GM19351 (cell line): ENCODE data around the gene IFNL2.
"Not testable (repeated sequence)": the region's sequence is repeated elsewhere in the genome, so short reads cannot be mapped to it uniquely, and the experiment has no call there.

Experiments
- ATAC-seq: cut with Tn5 transposase; IDR thresholded peaks from one replicate; pipeline ENCODE4 v1.9.1; 2021; ENCODE audit warnings: mild to moderate bottlenecking, moderate library complexity; ENCODE audit not compliant: unreplicated experiment

Gene IFNL2

DNA sequence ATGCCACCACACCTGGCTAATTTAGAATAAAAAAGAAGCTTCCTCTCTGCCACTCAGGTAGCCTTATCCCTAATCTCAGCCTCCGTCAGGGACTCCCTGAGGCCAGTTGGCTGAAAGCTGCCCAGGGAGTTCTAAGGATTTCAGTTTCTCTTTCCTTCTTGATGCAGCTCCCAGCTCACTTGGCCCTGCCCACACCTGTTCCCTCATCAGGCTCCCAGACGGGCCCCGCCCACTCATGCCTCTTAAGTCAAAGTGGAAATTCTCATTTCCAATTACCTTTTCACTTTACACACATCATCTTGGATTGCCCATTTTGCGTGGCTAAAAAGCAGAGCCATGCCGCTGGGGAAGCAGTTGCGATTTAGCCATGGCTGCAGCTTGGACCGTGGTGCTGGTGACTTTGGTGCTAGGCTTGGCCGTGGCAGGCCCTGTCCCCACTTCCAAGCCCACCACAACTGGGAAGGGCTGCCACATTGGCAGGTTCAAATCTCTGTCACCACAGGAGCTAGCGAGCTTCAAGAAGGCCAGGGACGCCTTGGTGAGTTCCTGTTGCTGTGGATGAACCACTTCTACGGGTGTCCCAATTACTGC lies 28.0 kb downstream of the IFNL2 start, which contains the start of gene IFNL1:
Gene IFNL1, plus strand, starts transcription at position 353 of the 591 bp plus-strand sequence. Its CDS starts 15 bp downstream, at position 368.
- no peak for ATAC-seq

DNA sequence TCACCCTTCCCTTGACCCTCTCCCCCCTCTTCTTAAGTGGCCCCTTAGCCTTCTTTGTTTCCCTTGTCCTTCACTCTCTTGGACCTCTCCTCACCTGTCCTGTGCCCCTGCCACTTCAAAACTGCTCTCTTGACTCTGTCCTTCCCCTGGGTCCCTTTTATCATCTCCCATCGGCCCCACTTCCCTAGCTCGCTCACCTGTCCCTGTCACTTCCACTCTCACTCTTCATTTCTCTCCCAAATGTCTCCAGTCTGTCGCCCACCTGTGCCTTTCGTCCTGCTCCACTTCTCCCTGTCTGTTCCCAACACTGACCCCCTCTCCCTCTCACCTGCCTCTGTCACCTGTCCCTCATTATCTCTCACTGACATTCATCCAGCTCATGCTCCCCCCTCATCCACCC lies 28.7 kb downstream of the IFNL2 start:
- no peak for ATAC-seq

DNA sequence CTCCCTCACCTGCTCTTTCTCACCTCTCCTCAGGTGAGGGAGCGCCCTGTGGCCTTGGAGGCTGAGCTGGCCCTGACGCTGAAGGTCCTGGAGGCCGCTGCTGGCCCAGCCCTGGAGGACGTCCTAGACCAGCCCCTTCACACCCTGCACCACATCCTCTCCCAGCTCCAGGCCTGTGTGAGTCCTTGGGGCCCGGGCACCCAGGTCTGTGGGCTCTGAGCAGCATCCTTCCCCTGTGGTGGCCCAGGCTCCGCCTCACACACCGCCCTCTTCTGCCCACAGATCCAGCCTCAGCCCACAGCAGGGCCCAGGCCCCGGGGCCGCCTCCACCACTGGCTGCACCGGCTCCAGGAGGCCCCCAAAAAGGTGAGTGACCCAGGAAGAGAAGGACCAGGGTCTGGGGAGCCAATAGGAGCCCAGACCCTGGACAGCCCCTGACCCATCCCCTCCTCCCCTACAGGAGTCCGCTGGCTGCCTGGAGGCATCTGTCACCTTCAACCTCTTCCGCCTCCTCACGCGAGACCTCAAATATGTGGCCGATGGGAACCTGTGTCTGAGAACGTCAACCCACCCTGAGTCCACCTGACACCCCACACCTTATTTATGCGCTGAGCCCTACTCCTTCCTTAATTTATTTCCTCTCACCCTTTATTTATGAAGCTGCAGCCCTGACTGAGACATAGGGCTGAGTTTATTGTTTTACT lies 29.9 kb downstream of the IFNL2 start:
- no peak for ATAC-seq

DNA sequence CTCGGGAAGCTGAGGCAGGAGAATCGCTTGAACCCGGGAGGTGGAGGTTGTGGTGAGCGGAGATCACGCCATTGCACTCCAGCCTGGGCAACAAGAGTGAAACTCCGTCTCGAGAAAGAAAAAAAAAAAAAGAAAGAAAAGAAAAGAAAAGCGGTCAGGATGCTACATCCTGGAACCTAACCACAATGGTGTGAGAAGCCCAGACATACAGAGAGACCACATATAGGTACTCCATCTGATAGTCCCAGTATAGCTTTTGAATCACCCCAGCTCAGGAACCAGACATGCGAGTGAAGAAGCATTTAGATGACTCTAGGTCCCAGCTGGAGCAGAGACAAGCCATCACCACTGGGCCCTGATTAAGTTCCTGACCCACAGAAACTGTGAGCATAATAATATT lies 31.2 kb downstream of the IFNL2 start:
- no peak for ATAC-seq

DNA sequence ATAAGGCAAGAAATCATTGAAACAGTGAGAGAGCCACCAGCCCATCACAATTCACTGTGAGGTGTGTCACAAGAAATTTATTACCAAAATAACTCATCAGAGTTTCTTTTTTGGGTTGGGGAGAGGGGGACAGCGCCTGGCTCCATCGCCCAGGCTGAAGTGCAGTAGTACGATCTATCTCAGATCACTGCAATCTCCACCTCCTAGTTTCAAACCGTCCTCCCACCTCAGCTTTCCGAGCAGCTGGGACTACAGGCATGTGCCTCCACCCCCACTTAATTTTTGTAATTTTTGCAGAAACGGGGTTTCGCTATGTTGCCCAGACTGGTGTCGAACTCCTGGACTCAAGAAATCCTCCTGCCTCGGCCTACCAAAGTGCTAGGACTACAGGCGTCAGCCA lies 31.6 kb downstream of the IFNL2 start:
- ATAC-seq, result no peak

DNA sequence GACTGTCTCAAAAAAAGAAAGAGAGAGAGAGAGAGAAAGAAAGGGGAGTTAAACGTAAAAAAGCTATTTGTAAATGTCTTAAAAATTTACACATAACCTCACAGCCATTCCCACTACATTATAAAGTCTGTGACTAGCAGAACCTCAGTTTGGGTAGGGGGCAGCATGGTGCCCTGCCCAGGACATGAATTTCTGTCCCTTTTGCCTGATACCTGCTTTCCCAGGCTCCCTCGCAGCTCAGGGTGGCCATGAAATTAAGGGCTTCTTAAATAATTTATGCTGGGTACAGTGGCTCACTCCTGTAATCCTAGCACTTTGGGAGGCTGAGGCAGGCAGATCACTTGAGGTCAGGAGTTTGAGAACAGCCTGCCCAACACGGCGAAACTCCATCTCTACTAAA lies 32.8 kb downstream of the IFNL2 start:
- ATAC-seq, result no peak

DNA sequence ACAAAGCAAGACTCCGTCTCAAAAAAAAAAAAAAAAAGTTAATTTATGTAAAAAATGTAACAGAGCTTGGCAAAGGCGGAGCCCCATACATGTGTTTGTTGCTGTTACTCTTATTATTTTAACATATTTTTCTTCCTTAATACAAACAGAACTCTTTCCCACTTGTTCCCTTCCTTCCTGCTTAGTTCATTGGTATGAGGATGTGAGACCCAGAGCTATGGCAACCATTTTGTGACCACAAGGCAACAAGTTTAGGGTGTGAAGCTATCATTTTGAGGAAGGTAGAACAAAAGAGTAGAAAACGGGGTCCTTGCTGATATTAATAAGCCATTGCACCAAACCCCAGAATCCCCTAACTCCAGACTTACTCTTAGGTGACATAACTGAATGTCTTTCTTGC lies 33.4 kb downstream of the IFNL2 start:
- ATAC-seq, result no peak

DNA sequence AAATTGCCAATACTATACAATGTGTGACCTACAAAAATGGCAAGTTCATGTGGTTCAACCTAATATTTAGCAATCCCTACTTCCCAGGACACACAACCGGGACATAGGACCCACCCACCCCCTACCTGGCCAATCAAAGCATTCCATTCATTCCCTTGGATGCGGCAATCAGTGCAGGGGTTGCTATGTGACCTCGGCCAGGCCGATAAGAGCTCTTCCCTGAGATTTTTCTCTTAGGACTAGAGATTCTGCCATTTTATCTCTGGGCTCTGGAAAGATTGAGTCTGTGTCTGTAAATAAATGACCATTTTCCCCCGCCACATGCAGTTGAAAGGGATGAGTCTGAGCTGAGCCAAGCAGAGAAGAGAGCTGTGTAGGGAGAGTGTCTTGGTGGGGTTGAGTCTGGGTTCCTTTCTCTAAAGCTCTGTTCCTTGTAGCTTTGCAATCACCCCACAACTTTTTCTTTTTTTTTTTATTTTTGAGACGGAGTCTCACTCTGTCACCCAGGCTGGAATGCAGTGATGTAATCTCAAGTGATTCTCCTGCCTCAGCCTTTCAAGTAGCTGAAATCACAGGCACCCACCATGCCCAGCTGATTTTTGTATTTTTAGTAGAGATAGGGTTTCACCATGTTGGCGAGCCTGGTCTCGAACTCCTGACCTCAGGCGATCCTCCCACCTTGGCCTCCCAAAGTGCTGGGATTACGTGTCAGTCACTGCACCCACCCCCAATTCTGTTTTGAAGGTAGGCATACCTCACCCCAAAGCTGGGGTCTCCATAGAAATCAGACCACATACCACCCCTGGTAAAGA lies 35.4 kb downstream of the IFNL2 start:
- ATAC-seq, result no peak

DNA sequence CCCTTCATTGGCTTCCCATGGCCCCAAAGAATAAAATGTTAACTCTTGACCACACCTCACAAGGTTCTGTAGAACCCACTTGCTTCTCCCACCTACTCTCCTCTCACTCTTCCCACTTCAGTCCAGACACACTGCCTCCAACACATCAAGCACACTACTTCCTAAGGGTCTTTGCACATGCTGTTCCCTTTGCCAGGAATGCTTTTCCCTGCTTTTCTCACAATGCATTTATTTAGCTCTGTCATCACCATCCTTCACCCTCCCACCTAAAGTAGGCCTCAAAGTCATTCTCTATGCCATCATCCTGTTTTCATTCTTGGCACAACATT lies 36.0 kb downstream of the IFNL2 start:
- ATAC-seq, result no peak

DNA sequence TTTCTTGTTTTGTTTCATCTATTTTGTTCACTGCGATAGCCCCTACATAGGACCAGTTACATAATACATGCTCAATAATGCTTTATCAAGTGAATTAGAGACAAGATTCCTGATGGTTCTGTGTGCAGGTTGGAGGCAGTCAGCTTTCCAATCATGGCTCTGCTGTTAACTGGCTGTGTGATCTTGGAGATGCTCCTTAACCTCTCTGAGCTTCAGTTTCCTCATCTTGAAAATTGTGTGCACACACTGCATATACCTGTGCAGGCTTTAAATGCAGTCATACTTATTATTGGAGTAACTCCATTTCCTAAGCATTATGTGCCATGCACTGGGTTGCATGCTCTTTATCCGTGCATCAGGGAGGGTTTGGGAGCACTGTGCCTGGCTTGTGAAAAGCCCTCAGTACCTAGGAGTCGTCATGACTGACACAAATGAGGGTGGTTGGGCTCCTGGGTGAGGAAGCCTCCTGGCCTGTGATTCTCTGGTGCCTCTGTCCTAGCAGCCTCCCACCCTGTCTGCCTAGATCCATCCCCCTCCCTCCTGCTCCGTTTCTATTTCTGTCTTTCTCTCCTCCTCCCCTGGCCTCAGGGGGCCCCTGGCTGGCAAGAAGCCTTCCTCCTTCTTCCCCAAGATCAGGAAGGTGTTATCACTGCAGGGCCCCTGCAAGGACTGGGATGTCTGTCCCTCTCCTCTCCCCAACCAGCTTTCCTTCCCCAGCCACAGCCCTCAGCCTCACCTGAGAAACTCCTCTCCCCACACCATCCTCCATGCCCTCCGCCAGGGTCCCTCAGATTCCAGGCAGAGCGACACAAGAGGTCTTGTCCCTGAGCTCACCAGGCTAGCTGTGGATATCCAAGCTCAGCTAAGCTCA lies 36.7 kb downstream of the IFNL2 start:
- ATAC-seq, result no peak

DNA sequence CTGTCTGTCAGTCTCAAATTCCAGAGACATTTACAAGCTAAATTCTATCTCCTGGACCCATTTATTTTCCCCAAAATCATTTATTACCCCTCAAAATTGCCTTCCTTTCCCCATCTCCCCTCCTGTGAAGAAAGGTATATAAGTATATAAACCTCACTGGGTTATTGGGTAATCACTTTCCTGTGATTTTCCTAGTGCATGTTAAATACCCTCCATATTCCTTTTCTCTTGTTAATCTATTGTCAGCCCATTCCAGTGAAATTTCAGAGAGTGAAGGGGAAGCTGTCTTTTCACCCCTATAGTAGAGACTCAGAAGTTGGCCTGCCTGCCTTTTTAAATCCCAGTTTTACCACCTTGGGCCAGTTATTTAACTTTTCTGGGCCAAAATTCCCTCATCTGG lies 37.9 kb downstream of the IFNL2 start:
- no peak for ATAC-seq

DNA sequence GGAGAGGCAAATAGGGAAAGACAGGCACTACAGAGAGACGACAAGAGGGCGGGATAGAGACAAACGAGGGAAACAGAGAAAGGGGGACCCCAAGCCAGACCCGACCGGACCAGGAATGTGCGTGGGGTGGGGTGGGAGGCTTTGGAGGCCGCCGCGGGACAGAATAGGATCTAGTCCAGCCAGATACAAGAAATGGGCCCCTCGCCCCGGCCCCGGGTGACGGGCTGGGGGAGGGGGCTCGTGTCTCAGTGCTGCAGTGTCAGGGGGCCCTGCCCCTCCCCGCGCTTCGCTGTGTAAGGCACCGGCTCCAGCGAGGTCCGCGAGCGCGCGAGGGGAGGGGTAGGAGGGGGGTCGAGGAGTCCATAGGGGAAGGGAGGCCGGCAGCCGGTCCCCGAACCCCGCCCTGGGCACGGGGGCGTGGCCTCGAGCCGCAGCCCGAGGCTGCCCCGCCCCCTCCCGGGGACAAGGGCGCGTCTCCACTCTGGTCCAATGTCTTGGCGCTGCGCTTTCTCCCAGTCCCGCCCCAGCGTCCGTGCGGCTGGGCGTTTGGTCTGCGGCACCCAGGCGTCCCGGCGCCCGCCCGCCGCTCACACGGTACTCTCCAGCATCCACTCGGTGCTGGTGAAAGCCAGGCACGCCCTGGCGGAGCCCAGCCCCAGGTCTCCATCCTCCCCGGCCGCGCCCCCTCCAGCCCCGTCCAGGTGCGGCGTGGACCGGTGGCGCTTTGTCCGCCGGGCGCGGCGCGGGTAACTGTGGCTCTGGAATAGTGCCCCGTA lies 39.0 kb downstream of the IFNL2 start:
- no peak for ATAC-seq

DNA sequence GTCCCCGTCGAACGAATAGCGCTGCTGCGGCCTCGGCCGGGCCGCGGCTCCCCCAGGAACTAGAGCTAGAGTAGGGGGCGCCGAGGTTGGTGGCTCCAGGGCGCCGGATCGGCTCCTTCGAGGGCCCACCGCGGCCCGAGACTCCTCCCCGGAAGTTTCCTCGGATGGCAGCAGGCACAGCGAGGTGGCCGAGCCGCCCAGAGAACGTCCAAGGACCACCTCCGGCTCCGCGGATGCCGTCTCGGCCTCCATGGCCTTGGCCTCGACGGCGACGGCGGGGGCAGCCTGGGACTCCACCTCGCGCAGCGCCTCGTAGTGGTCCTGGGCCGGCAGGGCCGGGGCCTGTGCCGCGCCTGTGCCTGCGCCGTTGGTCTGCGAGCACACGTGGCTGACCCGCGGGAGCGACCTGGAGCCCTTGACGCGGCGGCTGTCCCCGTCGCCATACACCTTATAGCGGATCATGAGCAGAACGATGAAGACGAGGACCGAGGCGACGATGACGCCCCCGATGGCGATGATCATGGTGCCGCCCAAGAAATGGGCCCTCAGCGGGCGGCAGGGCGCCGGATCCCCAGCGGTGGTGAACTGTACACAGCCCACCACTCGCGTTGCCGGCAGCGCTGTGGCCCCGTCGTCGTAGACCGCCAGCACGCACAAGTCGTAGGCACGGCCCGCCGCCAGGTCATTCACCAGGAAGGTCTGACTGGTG lies 39.8 kb downstream of the IFNL2 start:
- ATAC-seq, result no peak

DNA sequence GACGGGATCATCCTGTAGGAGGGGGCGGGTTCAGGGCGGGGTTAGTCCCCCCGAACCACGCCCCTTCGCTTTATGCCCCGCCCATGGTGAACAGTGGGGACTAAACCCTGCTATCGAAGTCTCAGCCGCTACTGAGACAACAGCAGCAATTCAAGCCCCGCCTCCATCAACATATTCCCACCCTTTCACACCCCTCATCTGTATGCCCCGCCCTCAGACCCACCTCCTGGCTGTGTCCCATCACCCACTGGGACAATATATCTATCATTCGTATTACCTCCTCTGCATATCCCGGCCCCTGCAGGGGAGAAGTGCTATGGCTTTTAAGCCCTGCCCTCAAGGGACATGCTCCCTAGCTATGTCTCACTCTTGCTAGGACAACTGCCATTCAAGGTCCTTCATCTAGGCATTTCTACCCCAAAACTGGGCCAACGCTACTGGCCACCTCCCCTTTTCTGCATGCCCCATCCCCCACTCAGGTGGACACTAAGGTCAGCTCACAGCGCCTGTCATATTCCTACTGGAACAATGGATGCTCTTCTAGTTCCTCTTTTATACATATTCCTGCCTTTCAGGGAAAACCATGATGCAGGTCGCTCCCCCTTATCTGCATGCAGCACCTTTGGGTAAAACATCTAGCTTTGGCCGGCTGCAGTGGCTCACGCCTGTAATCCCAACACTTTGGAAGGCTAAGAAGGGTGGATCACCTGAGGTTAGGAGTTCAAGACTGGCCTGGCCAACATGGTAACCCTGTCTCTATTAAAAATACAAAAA lies 40.5 kb downstream of the IFNL2 start:
- ATAC-seq, result no peak

DNA sequence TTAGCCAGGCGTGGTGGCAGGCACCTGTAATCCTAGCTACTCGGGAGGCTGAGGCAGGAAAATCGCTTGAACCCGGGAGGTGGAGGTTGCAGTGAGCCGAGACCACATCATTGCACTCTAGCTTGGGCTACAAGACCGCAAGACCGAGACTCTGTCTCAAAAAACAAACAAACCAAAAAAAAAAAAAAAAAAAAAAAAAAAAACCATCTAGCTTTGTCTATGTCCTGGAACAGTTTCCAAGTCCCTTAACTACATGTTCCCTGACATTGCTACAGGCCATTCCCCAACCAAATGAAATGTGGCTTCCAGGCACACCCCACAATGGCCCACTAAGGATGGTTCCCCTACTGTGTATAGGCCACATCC lies 41.1 kb downstream of the IFNL2 start:
- ATAC-seq, result not testable (repeated sequence)

DNA sequence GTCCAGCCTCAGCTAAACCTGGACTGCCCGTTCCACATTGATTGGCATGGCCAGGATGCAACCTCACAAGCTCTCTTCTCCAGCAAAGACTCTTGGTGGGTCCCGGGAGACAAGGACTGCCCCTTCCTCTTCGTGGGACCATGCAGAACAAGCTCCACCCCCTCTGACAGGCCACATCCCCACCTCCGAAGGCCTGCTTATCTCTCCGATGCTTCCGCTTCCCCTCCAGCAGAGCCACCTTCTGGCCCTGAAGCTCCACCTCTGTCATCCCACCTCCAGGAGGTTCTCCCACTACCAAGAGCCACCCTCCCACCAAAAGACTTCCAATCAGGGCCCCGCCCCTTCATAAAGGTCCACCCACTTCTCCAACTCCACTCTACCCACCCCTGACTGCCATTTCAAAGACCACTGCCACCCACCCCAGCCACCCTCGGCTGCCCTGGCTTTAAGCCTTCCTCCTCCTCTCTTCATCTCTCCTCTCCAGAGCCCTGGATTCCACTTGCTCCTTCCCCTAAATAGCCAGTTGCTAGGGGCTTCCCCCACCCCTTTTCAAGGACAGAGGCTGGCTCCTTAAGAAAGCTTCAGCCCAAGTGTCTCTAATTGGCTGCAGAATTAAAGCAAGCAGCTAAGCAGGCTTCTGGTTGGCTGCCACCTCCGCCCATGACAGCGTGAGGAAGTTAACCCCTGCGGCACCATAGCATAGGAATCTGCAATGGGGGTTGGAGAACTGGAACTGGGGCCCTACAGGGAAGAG lies 42.5 kb downstream of the IFNL2 start:
- no peak for ATAC-seq

DNA sequence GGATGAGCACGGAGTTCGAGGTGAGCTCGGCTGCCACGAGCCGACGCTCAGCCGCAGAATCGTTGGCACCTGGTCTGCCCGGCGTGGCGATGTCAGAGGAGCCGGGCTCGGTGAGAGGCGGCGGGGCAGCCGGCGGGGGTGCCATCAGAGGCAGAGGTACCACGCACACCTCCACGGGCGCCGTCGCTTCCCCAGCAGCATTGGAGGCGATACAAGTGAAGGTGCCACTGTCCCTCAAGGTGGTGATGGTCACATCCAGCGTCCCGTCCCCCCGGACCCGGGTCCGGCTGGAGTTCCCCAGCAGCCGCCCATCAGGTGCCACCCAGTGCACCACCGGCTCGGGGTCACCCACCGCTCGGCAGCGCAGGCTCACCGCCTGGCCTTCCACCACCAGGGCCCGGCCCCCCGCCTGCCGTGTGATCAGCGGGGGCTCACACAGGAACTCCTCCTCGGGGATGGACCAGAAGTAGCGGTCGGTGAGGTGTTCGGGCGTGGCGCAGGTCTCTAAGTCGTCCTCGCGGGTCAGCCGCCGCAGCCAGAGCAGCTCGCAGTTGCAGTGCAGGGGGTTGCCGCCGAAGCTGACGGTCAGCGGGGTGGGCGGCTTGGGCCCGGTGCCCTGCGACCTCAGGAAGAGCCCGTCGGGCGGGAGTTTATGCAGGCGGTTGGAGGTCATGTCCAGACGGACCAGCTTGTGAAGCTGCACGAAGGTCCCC lies 46.0 kb downstream of the IFNL2 start:
- no peak for ATAC-seq

DNA sequence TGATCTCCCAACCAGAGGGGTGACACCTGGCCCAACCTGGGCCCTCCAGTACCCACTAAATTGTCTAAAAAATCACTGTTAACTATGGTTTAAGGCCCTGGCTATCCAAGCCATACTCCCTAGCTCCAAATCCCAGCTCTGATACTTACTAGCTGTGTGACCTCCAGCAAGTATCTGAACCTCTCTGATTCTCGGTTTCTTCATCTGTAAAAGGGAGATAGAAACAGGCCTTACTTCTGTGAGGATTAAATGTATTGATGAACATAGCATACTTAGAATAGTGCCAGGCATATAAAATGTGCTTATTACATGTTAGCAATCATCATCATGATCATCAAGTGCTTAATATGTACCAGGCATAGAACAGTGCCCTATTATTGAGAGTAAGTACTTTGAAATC lies 47.7 kb downstream of the IFNL2 start:
- no peak for ATAC-seq
